ENCODE data around the gene VDAC2.
"Not testable (repeated sequence)": the region's sequence is repeated elsewhere in the genome, so short reads cannot be mapped to it uniquely, and the experiment has no call there.

The VDAC2 gene, protein sequence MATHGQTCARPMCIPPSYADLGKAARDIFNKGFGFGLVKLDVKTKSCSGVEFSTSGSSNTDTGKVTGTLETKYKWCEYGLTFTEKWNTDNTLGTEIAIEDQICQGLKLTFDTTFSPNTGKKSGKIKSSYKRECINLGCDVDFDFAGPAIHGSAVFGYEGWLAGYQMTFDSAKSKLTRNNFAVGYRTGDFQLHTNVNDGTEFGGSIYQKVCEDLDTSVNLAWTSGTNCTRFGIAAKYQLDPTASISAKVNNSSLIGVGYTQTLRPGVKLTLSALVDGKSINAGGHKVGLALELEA

GRCh38 chr10:75210282-75211006, at the start of gene VDAC2:
Gene VDAC2 (plus strand): TSS chr10:75210796. CDS start chr10:75211159, 363 bp downstream.
- peak; percentile 92 for DNase-seq (ENCODE audit: low spot score)

GRCh38 chr10:75165684-75166622, 44.6 kb upstream of the VDAC2 start:
- no peak for DNase-seq (ENCODE audit: low spot score)

DNA sequence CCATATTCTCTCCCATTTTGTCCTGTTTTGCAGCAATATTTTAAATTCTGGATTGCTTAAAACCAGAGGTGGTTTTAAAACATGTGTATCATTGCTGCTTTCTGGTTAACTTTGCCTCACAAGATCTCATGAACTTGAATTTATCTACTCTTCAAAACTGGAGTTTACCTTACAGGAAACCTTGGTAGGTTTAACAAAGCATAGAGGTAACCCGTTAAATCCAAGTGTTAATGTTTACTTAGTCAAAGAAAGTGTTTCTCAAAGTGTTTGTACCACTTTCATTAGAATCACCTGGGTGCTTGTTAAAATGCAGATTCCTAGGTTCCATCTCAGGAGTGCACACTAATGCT, 44.0 kb upstream of the VDAC2 start:
- no peak for DNase-seq (ENCODE audit: low spot score)

- DNase-seq (ENCODE audit: low spot score), result no peak
Observed at GRCh38 chr10:75168275-75168674, 42.3 kb upstream of the VDAC2 start.

DNA sequence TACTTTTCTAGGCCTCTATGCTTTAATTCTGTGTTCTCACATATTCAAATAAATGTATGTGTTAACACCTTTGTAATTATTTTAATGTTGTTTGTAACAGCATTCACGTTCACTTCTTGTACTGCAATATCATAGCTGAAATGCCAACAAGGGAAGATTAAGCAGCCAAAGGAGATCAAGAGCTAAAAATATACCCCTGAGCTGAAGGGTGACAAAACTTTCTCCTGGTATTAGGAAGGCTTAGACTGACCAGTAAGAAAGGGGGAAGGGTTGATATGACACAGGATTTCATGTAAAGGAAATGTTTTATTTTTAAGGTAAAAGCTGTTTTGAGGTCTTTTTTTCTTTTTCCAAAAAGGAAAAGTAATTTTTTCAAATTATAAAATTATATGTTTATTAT, 40.4 kb upstream of the VDAC2 start:
- no peak for DNase-seq (ENCODE audit: low spot score)

GRCh38 chr10:75175046-75175445, 35.5 kb upstream of the VDAC2 start:
- DNase-seq (ENCODE audit: low spot score), result no peak

DNA sequence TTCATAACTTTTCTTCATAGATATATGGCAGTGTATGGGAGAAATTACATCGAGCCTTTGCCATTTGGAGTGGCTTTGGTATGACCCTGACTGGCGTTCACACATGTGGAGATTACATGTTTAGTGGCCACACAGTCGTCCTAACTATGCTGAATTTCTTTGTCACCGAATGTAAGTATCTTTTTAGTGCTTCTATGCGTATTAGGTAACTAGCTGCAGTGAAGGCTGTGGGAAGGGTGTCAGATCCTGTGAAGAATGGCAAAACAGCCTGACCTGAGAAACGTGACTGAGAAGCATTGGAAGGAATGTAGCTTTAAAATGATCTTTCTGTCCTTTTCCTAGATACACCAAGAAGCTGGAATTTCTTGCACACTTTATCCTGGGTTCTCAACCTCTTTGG, 34.5 kb upstream of the VDAC2 start:
- DNase-seq (ENCODE audit: low spot score), result no peak

- DNase-seq (ENCODE audit: low spot score), result no peak
Observed at GRCh38 chr10:75176736-75177135, 33.9 kb upstream of the VDAC2 start.

- no peak for DNase-seq (ENCODE audit: low spot score)
Observed at GRCh38 chr10:75179657-75180177, 30.9 kb upstream of the VDAC2 start.

DNA sequence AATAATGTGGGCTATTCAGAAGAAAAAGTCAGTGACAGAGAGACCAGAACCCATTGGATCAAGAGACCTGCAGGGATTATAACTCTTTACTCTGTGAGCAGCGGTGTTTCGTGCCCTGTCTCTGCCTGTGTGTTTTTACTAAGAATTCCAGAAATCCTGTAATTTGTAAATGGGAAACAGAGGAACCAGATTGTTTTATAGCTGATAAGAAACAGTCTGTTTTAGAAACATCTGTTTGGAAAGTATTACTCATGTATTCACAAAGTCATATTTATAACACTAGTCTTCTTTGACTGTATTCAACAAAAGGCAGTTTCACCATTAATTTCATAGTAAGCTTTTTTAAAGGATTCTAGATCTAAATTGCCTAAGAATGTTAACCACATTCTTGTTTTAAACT, 30.0 kb upstream of the VDAC2 start:
- no peak for DNase-seq (ENCODE audit: low spot score)

DNA sequence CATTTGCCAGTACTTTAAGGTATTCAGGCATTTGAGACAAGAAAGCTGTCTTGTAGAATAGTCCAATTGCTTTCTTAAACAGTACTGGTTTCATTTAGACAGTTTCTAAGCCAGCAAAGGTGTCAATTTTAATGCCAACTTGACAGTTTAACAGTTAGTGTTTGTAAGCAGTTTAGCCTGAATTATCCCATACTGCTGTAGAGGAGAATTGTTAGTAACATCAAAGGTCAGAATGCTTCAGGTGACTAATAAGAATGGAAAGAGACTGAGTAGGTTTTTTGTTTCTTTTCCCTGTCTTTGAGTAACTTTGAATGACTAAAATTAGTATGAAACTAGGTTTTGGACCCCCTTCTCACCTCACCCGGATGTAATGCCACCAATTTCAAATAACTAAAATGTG, 29.5 kb upstream of the VDAC2 start:
- no peak for DNase-seq (ENCODE audit: low spot score)

GRCh38 chr10:75186310-75186709, 24.3 kb upstream of the VDAC2 start:
- DNase-seq (ENCODE audit: low spot score), result no peak

DNA sequence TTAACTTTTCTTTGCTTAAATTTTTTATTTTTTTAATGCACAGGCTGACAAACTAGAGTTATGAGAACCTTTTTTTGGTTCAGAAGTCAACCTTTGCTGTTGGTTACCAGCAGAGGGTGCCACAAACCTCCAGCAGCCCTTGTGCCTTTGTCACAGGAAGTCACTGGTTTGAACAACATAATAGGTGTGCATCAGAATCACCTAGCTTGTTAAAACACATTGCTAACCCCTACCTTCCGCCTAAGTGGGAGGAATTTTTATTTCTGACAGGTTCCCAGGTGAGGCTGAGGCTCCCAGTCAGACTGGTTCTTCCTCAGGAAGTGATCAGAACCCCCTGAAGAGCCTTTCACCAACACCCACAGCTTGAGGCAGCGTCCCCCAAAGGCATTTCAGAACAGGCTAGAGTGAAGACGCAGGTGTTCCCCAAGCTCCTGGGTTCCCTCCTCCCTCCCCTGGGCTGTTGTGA, 22.6 kb upstream of the VDAC2 start:
- no peak for DNase-seq (ENCODE audit: low spot score)

DNA sequence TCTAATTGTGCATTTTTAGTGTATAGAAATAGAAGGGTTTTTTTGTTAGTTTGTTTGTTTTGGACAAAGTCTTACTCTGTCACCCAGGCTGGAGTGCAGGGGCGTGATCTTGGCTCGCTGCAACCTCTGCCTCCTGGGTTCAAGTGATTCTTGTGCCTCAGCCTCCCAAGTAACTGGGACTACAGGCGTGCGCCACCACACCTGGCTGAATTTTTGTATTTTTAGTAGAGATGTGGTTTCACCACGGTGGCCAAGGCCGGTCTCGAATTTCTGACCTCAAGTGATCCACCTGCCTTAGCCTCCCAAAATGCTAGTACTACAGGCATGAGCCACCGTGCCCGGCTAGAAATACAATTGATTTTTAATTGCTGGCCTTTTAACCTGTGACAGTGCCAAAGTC, 22.1 kb upstream of the VDAC2 start:
- not testable (repeated sequence) for DNase-seq (ENCODE audit: low spot score)

DNA sequence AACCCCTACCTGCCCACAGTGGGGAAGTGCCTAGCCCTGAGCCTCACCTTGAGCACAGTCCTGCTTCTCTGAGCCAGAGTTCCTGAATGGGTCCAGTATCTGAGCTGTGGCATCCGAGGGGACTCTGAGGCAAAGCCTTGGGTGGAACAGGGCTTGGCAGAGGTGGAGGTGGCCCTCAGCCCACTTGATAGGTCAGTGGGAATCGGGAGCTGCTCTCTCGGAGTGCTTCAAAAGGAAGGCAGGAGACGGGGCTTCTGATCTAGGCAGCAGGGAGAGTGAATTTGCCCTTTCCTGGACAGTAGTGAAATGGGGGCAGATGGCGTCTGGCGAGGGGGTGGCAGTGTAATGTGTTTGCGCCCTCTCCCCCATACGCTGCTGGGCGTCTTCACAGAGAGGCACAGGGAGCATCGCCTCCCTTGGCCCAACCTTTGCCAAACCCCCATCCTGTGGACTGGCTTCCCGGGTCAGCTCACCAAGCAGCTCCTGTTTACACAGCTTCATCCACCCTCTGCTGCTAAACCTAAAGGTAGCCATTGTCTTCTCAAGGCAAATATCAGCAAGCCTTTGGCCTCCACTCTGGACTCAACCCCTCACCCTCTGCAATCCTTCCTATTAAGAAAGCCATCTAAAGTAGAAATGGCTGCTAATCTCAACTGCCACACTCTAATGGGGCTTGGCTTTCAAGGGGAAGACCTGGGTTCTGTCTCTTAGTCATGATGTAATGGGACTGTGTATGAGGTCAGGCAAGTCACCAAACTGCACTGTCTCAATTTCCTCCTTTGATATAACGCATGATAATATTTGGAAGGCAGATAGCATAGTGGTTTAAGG, 21.1 kb upstream of the VDAC2 start:
- DNase-seq (ENCODE audit: low spot score), result no peak

DNA sequence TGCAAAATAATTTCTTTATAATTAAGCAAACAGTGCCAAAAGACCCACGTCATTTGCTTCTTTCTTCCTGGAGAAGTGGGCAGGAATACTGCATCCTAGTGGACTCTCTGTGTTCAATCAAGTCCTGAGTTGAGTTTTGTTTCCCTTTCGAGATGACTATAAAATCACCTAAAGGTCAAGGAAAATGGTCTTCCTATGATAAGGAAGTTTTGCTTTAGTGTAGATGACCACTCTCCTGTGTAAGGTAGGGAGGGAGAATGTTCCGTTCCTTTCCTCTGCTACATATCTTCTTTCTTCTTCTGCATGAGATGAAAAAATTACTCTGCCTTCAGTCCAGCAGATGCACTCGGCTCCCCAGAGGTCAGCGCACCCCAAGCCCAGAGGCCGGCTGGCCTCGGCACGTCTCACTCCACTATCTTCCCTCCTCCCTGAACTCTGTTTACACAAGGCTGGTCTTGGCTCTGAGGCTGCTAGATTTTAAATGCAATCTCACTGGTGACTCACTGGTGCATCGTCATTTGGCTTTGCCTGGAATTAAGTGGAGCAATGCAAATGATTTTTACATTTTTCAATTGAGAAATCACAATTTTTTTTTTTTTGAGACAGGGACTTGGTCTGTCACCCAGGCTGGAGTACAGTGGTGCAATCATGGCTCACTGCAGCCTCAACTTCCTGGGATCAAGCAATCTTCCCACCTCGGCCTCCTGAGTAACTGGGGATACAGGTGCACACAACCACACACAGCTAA, 18.6 kb upstream of the VDAC2 start:
- no peak for DNase-seq (ENCODE audit: low spot score)

DNA sequence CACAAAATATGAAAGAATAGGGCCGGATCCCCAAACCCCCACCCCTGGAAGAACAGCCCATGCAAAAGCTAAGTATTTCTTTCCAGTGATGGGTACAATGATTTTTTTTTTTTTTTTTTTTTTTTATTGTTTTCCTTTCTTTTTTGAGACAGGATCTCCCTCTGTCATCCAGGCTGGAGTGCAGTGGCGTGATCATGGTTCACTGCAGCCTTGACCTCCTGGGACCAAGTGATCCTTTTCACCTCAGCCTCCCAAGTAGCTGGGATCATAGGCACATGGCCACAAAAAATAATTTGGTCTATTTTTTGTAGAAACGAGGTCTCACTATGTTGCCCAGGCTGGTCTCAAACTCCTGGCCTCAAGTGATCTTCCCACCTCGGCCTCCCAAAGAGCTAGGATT, 16.0 kb upstream of the VDAC2 start:
- DNase-seq (ENCODE audit: low spot score), result not testable (repeated sequence)

GRCh38 chr10:75195035-75195763, 15.4 kb upstream of the VDAC2 start:
- DNase-seq (ENCODE audit: low spot score), result no peak

GRCh38 chr10:75197066-75197465, 13.5 kb upstream of the VDAC2 start:
- DNase-seq (ENCODE audit: low spot score), result no peak

GRCh38 chr10:75197906-75198305, 12.7 kb upstream of the VDAC2 start:
- DNase-seq (ENCODE audit: low spot score), result peak; percentile 54
